ENCODE measurements around the gene CEP104. TPM values are rescaled to one million over a fixed set of nuclear protein-coding genes. Genes with fewer than 3 reads are reported as not detected.

The CEP104 gene
- polyA plus RNA-seq, 1 donor from 2014 or later, result 8.1 TPM

GRCh38 chr1:3896396-3897000, 39.5 kb upstream of the CEP104 start:
- Histone ChIP-seq H3K4me2 (ENCODE audit: low read length) (no peak overlapping the region), H4K20me1 (ENCODE audit: insufficient read depth) (no peaks in the 10 kb centered on the region), H3K36me3 (ENCODE audit: insufficient read depth, low read length) (no peaks in the 10 kb centered on the region), H3K9me2 (ENCODE audit: insufficient read depth, low read length) (no peaks in the 10 kb centered on the region), H3K9me3 (ENCODE audit: low read length) (no peaks in the 10 kb centered on the region), H3K9ac (ENCODE audit: low read length) (no peak overlapping the region), H3K4me3 (ENCODE audit: low read length) (no peak overlapping the region), H2AFZ (ENCODE audit: low read depth, low read length) (no peak overlapping the region), H3F3A (ENCODE audit: insufficient read depth, low read length, poor library complexity, severe bottlenecking) (no peaks in the 10 kb centered on the region), H3K27ac (ENCODE audit: low read length) (no peak overlapping the region), H3K27me3 (ENCODE audit: insufficient read depth, low read depth, low read length) (no peaks in the 10 kb centered on the region), H3K79me2 (replicated peaks; ENCODE audit: insufficient read depth, low read length) (peaks cover 57% of the 10 kb centered on the region)
- no peak for TF ChIP-seq MXI1 (conservative IDR thresholded peaks at IDR 0.05; ENCODE audit: poor library complexity, severe bottlenecking)
- TF ChIP-seq POLR2AphosphoS5 (IDR thresholded peaks at IDR 0.05), result no peak
- TF ChIP-seq RAD21 (conservative IDR thresholded peaks at IDR 0.05), result no peak
- TF ChIP-seq, protein P1, sequence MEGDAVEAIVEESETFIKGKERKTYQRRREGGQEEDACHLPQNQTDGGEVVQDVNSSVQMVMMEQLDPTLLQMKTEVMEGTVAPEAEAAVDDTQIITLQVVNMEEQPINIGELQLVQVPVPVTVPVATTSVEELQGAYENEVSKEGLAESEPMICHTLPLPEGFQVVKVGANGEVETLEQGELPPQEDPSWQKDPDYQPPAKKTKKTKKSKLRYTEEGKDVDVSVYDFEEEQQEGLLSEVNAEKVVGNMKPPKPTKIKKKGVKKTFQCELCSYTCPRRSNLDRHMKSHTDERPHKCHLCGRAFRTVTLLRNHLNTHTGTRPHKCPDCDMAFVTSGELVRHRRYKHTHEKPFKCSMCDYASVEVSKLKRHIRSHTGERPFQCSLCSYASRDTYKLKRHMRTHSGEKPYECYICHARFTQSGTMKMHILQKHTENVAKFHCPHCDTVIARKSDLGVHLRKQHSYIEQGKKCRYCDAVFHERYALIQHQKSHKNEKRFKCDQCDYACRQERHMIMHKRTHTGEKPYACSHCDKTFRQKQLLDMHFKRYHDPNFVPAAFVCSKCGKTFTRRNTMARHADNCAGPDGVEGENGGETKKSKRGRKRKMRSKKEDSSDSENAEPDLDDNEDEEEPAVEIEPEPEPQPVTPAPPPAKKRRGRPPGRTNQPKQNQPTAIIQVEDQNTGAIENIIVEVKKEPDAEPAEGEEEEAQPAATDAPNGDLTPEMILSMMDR (IDR thresholded peaks at IDR 0.05; ENCODE audit: poor library complexity, severe bottlenecking), result no peak
- TF ChIP-seq TAF1 (IDR thresholded peaks at IDR 0.05; ENCODE audit: low read depth), result no peak
- TF ChIP-seq SMC3 (conservative IDR thresholded peaks at IDR 0.05; ENCODE audit: poor library complexity), result no peak
- no peak for TF ChIP-seq REST (IDR thresholded peaks at IDR 0.05; ENCODE audit: borderline replicate concordance)
- TF ChIP-seq EP300 (conservative IDR thresholded peaks at IDR 0.05; ENCODE audit: poor library complexity, severe bottlenecking), result no peak
- no peak for TF ChIP-seq EZH2 (IDR thresholded peaks at IDR 0.05; ENCODE audit: borderline replicate concordance, insufficient read depth, low read length, poor library complexity, severe bottlenecking)

DNA sequence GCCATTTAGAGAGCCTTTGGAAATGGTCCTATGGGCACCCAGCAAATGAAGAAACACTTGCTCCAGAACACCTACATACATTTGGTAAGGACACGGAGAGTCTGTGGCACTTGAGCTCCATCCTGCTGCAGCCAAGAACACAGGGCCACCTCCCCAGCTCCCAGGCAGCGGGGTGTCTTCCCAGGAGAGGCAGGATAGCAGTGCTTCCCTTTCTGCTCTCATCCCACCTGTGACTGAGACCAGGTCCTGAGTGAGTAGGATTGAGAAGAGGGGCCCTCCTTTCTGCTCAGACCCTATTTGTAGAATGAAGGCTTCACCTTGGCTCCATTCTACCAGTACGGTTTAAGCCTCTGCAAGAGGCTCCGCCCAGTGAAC, 38.9 kb upstream of the CEP104 start:
- Histone ChIP-seq H3K4me3 (ENCODE audit: low read length) (no peak overlapping the region), H3K4me2 (ENCODE audit: low read length) (no peak overlapping the region), H3K9ac (ENCODE audit: low read length) (no peak overlapping the region), H3K36me3 (ENCODE audit: insufficient read depth, low read length) (no peaks in the 10 kb centered on the region), H3K9me2 (ENCODE audit: insufficient read depth, low read length) (no peaks in the 10 kb centered on the region), H3K79me2 (replicated peaks; ENCODE audit: insufficient read depth, low read length) (peaks cover 57% of the 10 kb centered on the region), H3K27me3 (ENCODE audit: insufficient read depth, low read depth, low read length) (no peaks in the 10 kb centered on the region), H4K20me1 (ENCODE audit: insufficient read depth) (no peaks in the 10 kb centered on the region), H3K9me3 (ENCODE audit: low read length) (no peaks in the 10 kb centered on the region), H3F3A (ENCODE audit: insufficient read depth, low read length, poor library complexity, severe bottlenecking) (no peaks in the 10 kb centered on the region), H3K27ac (ENCODE audit: low read length) (no peak overlapping the region), H2AFZ (ENCODE audit: low read depth, low read length) (no peak overlapping the region)
- TF ChIP-seq EP300 (conservative IDR thresholded peaks at IDR 0.05; ENCODE audit: poor library complexity, severe bottlenecking) (no peak), TAF1 (IDR thresholded peaks at IDR 0.05; ENCODE audit: low read depth) (no peak), MXI1 (conservative IDR thresholded peaks at IDR 0.05; ENCODE audit: poor library complexity, severe bottlenecking) (no peak), POLR2AphosphoS5 (IDR thresholded peaks at IDR 0.05) (no peak), SMC3 (conservative IDR thresholded peaks at IDR 0.05; ENCODE audit: poor library complexity) (no peak), RAD21 (conservative IDR thresholded peaks at IDR 0.05) (no peak), REST (IDR thresholded peaks at IDR 0.05; ENCODE audit: borderline replicate concordance) (no peak), EZH2 (IDR thresholded peaks at IDR 0.05; ENCODE audit: borderline replicate concordance, insufficient read depth, low read length, poor library complexity, severe bottlenecking) (no peak)
- TF ChIP-seq, protein P1 (IDR thresholded peaks at IDR 0.05; ENCODE audit: poor library complexity, severe bottlenecking), result no peak

Data from neural cell (in vitro differentiated cells).